T-helper 2 cell treated with Interferon-gamma antibody and Interleukin-4, amounts not matched to agents 5 μg/mL and 100 μg/mL, for 36 hours (primary cell): Measurements from ENCODE around the gene ATP1A4.
"Not testable (repeated sequence)": the region's sequence is repeated elsewhere in the genome, so short reads cannot be mapped to it uniquely, and the experiment has no call there.

Experiments used
- DNase-seq: peaks from one replicate; pipeline ENCODE4 v3.0.0; 2021; ENCODE audit warnings: low spot score
- H3K27ac Mint-ChIP-seq: one replicate; pipeline ENCODE4 v1.8.0; 2021; ENCODE audit warnings: mild to moderate bottlenecking, mixed read lengths
- H3K27me3 Mint-ChIP-seq: one replicate; pipeline ENCODE4 v1.8.0; 2021; ENCODE audit warnings: low read depth, mixed read lengths
- H3K36me3 Mint-ChIP-seq: one replicate; pipeline ENCODE4 v1.8.0; 2021; ENCODE audit warnings: low read depth, mixed read lengths
- H3K4me1 Mint-ChIP-seq: one replicate; pipeline ENCODE4 v1.8.0; 2021; ENCODE audit warnings: low read depth, mixed read lengths
- H3K4me3 Mint-ChIP-seq: one replicate; pipeline ENCODE4 v1.8.0; 2022; ENCODE audit warnings: mild to moderate bottlenecking, moderate library complexity, mixed read lengths
- H3K9me3 Mint-ChIP-seq: one replicate; pipeline ENCODE4 v1.8.0; 2021; ENCODE audit warnings: mixed read lengths

ATP1A4 gene

DNA sequence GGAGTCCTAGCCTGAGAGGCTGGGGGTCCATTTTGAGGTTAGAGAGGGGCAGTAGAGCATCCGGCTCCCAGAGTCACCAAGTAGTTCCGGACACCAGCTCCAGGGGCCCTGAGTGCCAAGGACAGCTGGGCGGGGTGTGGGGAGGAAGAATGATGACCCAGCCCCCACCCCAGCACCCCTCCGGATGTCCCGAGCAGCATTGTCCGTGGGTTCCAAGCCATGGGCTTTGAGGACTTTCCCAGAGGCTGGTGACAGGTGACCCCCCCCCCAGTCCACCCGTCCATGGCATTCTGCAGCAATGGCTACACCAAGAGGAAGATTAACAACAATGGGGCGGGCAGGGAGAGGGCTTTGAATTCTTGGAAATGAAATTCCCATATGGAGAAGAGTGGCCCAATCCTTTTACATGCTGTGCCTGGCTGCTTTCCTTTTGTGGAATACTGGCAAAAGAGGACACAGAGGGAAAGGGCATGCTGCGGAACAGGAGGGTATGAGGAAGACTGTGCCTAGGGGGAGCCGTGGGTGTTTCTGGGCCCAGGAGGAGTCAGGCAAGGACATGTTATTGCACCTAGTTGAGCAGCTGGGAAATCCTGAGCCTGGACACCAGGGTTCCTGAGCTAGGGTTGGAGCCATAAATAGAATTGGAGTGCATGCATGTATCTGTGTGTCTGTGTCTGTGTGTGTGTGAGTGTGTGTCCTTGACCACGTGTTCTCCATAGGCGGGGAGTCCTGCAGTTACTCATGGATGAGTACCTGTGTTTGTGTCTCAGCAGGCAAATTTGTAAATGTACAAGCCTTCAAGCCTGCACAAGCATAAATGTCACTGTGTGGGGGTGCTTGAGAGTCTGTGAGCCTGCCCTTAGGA, 34.9 kb upstream of the ATP1A4 start:
- H3K27ac Mint-ChIP-seq: no peak overlapping the region
- DNase-seq: no peak
- H3K27me3 Mint-ChIP-seq: peaks cover 9% of the 10 kb centered on the region
- H3K4me1 Mint-ChIP-seq: no peaks in the 10 kb centered on the region
- no peak overlapping the region for H3K4me3 Mint-ChIP-seq
- no peaks in the 10 kb centered on the region for H3K9me3 Mint-ChIP-seq
- no peaks in the 10 kb centered on the region for H3K36me3 Mint-ChIP-seq

DNA sequence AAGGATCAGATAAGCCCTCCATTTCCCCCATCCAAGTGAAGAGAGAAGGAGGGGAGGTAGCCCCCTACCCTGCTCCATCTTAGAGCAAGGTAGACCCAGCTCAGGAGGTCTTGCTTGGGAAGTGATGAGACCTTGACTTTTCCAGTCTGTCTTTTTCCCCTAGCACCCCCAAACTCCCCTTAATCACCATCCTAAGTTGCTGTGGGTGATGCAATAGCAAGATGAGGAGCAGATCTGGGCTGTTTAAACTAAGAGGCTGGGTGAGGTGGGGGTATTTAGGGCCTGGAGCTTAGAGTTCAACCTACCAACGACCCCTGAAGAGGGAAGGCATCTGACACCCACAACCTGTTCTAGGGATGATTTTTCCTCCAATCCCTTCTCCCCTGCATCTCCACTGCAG, 34.1 kb upstream of the ATP1A4 start:
- no peaks in the 10 kb centered on the region for H3K9me3 Mint-ChIP-seq
- H3K4me1 Mint-ChIP-seq: no peaks in the 10 kb centered on the region
- H3K4me3 Mint-ChIP-seq: no peak overlapping the region
- peaks cover 11% of the 10 kb centered on the region for H3K27me3 Mint-ChIP-seq
- H3K36me3 Mint-ChIP-seq: no peaks in the 10 kb centered on the region
- DNase-seq: no peak
- H3K27ac Mint-ChIP-seq: no peak overlapping the region

DNA sequence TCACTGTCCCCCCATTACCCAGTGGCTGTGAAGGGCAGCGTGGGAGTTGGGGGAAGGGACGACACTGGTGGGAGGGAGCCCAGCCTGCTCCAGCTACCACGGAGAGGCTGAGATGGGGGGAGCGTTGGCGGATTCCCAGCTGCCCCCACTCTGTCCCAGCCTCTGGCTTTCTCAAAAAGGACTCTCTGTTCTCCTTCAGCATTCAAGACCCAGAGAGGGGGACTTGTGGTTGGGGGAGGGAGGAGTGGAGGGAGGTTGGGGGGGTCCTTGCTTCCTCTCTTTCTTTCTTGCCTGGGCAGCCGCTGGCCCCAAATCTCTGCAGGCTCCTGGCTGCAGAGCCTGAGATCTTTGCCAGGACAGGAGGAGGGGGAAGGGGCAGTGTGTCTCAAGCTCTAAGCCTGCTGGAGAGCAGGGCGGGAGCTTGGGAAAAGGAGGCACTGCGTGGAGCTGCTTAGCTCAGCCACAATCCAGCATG, 33.7 kb upstream of the ATP1A4 start:
- Mint-ChIP-seq H3K27ac (no peak overlapping the region), H3K36me3 (no peaks in the 10 kb centered on the region), H3K4me3 (no peak overlapping the region), H3K4me1 (no peaks in the 10 kb centered on the region), H3K27me3 (peaks cover 11% of the 10 kb centered on the region), H3K9me3 (no peaks in the 10 kb centered on the region)
- no peak for DNase-seq

DNA sequence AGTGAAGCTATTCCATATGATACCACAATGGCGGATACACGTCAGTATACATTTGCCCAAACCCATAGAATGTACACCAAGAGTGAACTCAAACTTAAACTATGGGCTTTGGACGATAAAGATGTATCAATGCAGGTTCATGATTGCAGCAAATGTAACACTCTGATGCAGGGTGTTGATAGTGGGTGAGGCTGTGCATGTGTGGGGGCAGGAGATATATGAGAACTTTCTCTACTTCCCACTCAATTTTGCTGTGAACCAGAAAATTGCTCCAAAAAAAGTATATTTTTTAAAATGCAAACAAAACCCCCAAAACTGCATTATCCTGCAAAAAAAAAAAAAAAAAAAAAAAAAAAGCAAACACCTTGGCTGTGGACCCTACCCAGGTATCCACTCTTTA, 32.5 kb upstream of the ATP1A4 start:
- H3K27ac Mint-ChIP-seq: no peak overlapping the region
- H3K27me3 Mint-ChIP-seq: peaks cover 11% of the 10 kb centered on the region
- no peaks in the 10 kb centered on the region for H3K9me3 Mint-ChIP-seq
- no peak for DNase-seq
- H3K4me3 Mint-ChIP-seq: no peak overlapping the region
- no peaks in the 10 kb centered on the region for H3K36me3 Mint-ChIP-seq
- H3K4me1 Mint-ChIP-seq: no peaks in the 10 kb centered on the region

DNA sequence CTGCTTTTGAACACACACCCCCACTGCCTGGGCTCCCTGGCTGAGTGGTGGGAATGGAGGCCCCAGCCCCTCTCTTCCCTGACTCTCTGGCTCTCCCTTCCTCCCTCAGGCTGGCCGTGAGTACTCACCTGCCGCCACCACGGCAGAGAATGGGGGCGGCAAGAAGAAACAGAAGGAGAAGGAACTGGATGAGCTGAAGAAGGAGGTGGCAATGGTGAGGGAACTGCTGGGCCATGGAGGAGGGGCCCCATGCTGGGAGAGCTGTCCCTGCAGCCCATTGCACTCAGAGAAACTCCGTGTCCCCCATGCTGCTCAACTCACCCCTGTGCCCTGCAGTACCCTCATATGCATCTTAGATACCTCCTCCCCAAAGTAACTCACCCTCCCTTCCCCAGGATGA, 30.6 kb upstream of the ATP1A4 start:
- DNase-seq: no peak
- H3K4me3 Mint-ChIP-seq: no peak overlapping the region
- H3K27me3 Mint-ChIP-seq: peaks cover 11% of the 10 kb centered on the region
- H3K4me1 Mint-ChIP-seq: no peaks in the 10 kb centered on the region
- H3K9me3 Mint-ChIP-seq: no peaks in the 10 kb centered on the region
- H3K36me3 Mint-ChIP-seq: no peaks in the 10 kb centered on the region
- no peak overlapping the region for H3K27ac Mint-ChIP-seq

DNA sequence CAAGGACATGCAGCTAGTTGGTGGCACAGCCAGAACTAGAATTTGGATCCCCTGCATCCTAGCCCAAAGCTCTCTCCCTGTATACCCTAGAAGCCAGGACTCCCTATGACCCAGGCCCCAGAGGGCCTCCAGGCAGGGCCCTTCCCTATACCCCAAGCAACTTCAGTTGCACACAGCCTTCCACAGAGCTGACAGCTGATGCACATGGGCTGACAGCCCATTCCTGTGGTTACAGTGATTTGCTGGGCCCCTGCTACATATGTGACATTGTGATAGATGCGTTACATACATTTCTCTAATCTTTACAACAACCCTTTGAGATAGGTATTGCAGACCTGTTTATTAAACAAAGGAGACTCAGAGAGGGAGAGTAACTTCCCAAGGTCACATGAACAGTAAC, 30.0 kb upstream of the ATP1A4 start:
- no peaks in the 10 kb centered on the region for H3K36me3 Mint-ChIP-seq
- H3K27me3 Mint-ChIP-seq: peaks cover 11% of the 10 kb centered on the region

DNA sequence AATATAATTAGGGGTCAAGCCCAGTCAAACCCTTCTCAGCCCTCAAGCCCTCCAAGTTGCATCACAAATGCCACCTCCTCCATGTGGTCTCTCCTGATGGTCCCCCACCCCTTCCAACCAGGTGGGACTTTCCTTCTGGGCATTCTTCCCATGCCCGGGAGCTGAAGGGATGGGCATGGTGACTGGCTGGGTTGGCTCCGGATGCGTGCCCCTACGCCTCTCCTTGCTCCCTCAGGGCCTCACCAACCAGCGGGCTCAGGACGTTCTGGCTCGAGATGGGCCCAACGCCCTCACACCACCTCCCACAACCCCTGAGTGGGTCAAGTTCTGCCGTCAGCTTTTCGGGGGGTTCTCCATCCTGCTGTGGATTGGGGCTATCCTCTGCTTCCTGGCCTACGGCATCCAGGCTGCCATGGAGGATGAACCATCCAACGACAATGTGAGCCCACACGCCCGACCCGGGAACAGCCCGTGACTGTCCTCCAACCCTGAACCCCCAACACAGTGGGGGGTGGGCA, 28.4 kb upstream of the ATP1A4 start:
- H3K4me3 Mint-ChIP-seq: no peak overlapping the region
- H3K27ac Mint-ChIP-seq: no peak overlapping the region
- no peaks in the 10 kb centered on the region for H3K36me3 Mint-ChIP-seq
- no peaks in the 10 kb centered on the region for H3K4me1 Mint-ChIP-seq
- no peak for DNase-seq
- H3K9me3 Mint-ChIP-seq: no peaks in the 10 kb centered on the region
- H3K27me3 Mint-ChIP-seq: peaks cover 7% of the 10 kb centered on the region

More for the DNA sequence above, 30.0 kb upstream of the ATP1A4 start:
- Mint-ChIP-seq H3K4me1 (no peaks in the 10 kb centered on the region), H3K9me3 (no peaks in the 10 kb centered on the region), H3K27ac (no peak overlapping the region), H3K4me3 (no peak overlapping the region)
- DNase-seq: no peak

DNA sequence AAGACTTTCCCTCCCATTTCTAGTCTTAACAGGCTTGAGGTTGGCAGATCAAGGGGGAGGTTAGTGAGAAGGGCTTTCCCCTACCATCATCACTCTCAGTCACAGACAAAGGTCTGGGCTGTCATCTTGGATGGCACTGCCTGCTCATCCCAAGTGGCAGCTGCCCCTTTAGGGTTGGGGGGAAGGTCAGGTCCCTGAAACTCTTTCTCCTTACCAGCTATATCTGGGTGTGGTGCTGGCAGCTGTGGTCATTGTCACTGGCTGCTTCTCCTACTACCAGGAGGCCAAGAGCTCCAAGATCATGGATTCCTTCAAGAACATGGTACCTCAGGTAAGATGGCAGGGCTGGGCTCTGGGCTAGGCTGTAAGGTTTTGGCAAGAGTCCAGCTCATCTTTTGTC, 27.7 kb upstream of the ATP1A4 start:
- Mint-ChIP-seq H3K27me3 (peaks cover 4% of the 10 kb centered on the region), H3K9me3 (no peaks in the 10 kb centered on the region), H3K4me1 (no peaks in the 10 kb centered on the region), H3K4me3 (no peak overlapping the region), H3K36me3 (no peaks in the 10 kb centered on the region), H3K27ac (no peak overlapping the region)
- DNase-seq: no peak

DNA sequence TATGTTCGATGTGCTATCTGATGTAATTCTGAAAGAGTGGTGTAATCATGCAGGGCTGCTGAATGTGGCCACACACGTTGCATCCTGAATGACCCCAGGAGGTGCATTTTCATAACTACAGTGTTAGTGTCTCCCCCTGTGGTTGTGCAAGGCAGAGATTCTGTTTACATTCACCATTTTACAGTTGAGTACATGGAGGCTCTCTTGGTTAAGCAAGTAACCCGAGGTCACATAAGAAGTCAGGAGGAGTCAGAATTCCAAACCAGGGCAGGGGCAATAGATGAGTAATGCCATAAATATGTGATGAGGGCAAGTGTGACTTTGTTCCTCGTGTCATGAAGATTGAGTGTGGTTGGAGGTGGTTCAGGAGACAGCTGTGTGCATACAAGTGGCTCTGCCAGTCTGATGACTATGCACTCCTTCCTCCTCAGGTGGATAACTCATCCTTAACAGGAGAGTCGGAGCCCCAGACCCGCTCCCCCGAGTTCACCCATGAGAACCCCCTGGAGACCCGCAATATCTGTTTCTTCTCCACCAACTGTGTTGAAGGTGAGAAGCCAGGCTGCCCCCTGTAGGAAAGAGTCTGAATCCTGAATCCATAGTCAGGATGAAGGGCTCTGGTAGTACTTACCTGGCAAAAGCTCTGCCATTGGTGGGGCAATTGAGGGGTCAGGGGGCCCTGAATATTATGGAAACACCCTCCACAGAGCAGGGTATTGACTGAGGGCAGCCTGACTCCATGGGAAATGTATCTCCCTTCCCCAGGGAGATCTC, 26.5 kb upstream of the ATP1A4 start:
- no peaks in the 10 kb centered on the region for H3K36me3 Mint-ChIP-seq
- no peak for DNase-seq
- H3K27me3 Mint-ChIP-seq: peaks cover 4% of the 10 kb centered on the region
- no peaks in the 10 kb centered on the region for H3K9me3 Mint-ChIP-seq
- no peak overlapping the region for H3K4me3 Mint-ChIP-seq
- H3K4me1 Mint-ChIP-seq: no peaks in the 10 kb centered on the region
- H3K27ac Mint-ChIP-seq: no peak overlapping the region

DNA sequence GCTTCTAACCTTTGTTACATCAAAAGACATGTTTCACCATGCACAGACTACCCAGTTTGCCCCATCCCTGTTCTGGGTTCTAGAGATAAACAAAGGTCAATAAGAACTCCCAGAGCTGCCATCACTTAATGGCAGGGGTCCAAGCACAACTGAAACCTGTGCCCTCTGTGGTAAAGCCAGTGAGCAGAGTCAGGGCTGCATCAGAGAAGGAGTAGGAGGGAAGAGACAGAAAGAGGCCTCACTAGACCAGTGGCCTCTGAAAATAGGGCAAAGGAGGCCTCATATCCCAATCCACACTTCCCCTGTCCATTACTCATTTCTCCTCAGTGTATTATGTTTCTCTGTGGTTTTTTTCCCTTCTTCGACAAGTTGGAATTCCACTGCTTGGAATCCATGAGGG, 25.7 kb upstream of the ATP1A4 start:
- Mint-ChIP-seq H3K4me3 (no peak overlapping the region), H3K36me3 (no peaks in the 10 kb centered on the region), H3K27me3 (peaks cover 4% of the 10 kb centered on the region), H3K27ac (no peak overlapping the region), H3K9me3 (no peaks in the 10 kb centered on the region), H3K4me1 (no peaks in the 10 kb centered on the region)
- DNase-seq: no peak

DNA sequence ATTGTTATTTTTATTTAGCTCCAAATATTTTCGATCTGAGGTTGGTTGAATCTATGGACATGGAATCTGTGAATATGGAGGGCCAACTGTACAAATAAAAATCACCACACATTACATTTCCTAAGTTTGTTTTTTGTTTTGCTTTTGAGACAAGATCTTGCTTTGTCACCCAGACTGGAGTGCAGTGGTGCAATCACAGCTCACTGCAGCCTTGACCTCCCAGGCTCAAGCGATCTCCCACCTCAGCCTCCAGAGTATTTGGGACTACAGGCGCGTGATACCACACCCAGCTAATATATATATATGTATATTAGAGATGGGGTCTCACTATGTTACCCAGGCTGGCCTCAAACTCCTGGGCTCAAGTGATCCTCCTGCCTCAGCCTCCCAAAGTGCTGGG, 25.1 kb upstream of the ATP1A4 start:
- H3K27me3 Mint-ChIP-seq, H3K9me3 Mint-ChIP-seq, H3K4me3 Mint-ChIP-seq, H3K4me1 Mint-ChIP-seq, H3K36me3 Mint-ChIP-seq, H3K27ac Mint-ChIP-seq, DNase-seq: not testable (repeated sequence)

DNA sequence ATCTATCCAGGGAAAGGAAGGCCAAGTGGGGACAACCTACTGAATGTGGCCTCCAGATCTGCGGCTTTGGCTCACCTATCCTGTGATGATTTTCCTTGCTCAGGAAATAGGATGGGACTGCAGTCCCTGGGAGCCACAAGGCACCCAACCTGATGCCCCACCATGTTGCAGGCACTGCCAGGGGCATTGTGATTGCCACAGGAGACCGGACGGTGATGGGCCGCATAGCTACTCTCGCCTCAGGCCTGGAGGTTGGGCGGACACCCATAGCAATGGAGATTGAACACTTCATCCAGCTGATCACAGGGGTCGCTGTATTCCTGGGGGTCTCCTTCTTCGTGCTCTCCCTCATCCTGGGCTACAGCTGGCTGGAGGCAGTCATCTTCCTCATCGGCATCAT, 24.0 kb upstream of the ATP1A4 start:
- Mint-ChIP-seq H3K9me3 (no peaks in the 10 kb centered on the region), H3K36me3 (no peaks in the 10 kb centered on the region), H3K4me1 (no peaks in the 10 kb centered on the region), H3K4me3 (no peak overlapping the region), H3K27me3 (peaks cover 6% of the 10 kb centered on the region), H3K27ac (no peak overlapping the region)
- DNase-seq: no peak

DNA sequence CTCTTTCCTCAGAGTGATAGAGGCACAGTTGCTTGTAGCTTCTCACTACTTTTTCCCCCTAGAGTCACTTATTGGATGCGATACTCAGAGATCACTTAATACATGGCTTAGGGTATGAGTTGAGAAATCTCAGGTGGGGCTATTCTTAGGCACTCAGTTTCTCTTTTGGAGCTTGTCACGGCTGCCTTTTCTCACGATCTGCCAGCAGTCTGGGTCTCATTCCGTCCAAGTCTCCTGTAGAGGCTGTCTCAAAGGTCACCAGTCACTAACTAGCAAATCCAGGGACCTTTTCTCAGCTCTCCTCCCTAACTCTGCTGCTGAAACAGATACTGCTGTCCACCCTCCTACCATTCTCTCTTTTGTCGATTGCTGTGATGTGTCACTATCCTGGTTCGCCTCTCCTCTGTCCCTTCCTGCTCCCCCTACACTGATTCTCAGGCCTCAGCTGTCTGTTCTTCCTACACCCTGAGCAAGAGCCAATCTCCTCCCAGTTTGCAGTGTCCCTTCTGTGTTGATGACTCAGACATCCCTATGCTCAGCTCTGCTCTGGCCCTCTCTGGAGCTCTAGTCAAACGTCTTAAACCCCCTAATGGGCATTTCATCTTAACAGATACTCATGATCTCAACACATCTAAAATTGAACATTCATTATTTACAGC, 23.4 kb upstream of the ATP1A4 start:
- Mint-ChIP-seq H3K4me3 (no peak overlapping the region), H3K27ac (no peak overlapping the region), H3K36me3 (no peaks in the 10 kb centered on the region), H3K9me3 (no peaks in the 10 kb centered on the region), H3K27me3 (peaks cover 11% of the 10 kb centered on the region), H3K4me1 (no peaks in the 10 kb centered on the region)
- no peak for DNase-seq

DNA sequence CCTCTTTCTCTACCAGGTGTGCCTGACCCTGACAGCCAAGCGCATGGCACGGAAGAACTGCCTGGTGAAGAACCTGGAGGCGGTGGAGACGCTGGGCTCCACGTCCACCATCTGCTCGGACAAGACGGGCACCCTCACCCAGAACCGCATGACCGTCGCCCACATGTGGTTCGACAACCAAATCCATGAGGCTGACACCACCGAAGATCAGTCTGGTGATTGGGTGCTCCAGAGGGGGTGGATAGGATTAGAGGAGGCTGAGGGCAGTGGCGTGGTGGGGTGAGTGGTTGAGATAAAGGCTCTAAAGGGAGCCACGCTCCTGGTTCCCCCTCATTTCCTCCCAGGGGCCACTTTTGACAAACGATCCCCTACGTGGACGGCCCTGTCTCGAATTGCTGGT, 22.8 kb upstream of the ATP1A4 start:
- Mint-ChIP-seq H3K27me3 (peaks cover 11% of the 10 kb centered on the region), H3K4me3 (no peak overlapping the region), H3K27ac (no peak overlapping the region), H3K36me3 (no peaks in the 10 kb centered on the region), H3K4me1 (no peaks in the 10 kb centered on the region), H3K9me3 (no peaks in the 10 kb centered on the region)
- DNase-seq: no peak
